Stimulated activated CD8-positive, alpha-beta memory T cell treated with anti-CD3 and anti-CD28 coated beads, Interleukin-12 subunit alpha, Interleukin-12 subunit beta, amount 100 ng/mL, for 4 hours (primary cell): ENCODE data around the gene ACTG2.
"Not testable (repeated sequence)": the region's sequence is repeated elsewhere in the genome, so short reads cannot be mapped to it uniquely, and the experiment has no call there.

Experiments
- DNase-seq: peaks from one replicate; pipeline ENCODE4 v3.0.0-alpha.2; 2020; ENCODE audit warnings: low read depth

The ACTG2 gene

GRCh38 chr2:73937103-73937885 is 44.5 kb downstream of the ACTG2 start:
- no peak for DNase-seq

- DNase-seq: no peak
Measured at GRCh38 chr2:73937899-73938298, 45.1 kb downstream of the ACTG2 start.

GRCh38 chr2:73938718-73939352 is 46.0 kb downstream of the ACTG2 start:
- DNase-seq: no peak

- DNase-seq: no peak
Measured at GRCh38 chr2:73939419-73939818, 46.6 kb downstream of the ACTG2 start.

- DNase-seq: not testable (repeated sequence)
Measured at GRCh38 chr2:73940066-73940465, 47.3 kb downstream of the ACTG2 start.

- DNase-seq: no peak
Measured at GRCh38 chr2:73942664-73943063, 49.9 kb downstream of the ACTG2 start.

- no peak for DNase-seq
Measured at GRCh38 chr2:73944714-73945113, 51.9 kb downstream of the ACTG2 start.

GRCh38 chr2:73946215-73946614 is 53.4 kb downstream of the ACTG2 start:
- no peak for DNase-seq

GRCh38 chr2:73946666-73947065 is 53.9 kb downstream of the ACTG2 start:
- DNase-seq: no peak

GRCh38 chr2:73947412-73948018 is 54.7 kb downstream of the ACTG2 start:
- DNase-seq: no peak

- no peak for DNase-seq
Measured at GRCh38 chr2:73949802-73950201, 57.0 kb downstream of the ACTG2 start.

- DNase-seq: no peak
Measured at GRCh38 chr2:73952499-73953446, 60.0 kb downstream of the ACTG2 start.

GRCh38 chr2:73956218-73956865 is 63.5 kb downstream of the ACTG2 start:
- DNase-seq: no peak

- DNase-seq: no peak
Measured at GRCh38 chr2:73961274-73961673, 68.5 kb downstream of the ACTG2 start.

GRCh38 chr2:73961823-73962615 is 69.2 kb downstream of the ACTG2 start:
- no peak for DNase-seq

- no peak for DNase-seq
Measured at GRCh38 chr2:73962798-73963197, 70.0 kb downstream of the ACTG2 start.

- DNase-seq: no peak
Measured at GRCh38 chr2:73963385-73964120, 70.7 kb downstream of the ACTG2 start.

- DNase-seq: no peak
Measured at GRCh38 chr2:73964223-73964622, 71.4 kb downstream of the ACTG2 start.

GRCh38 chr2:73965053-73965452 is 72.2 kb downstream of the ACTG2 start:
- DNase-seq: no peak

GRCh38 chr2:73968357-73968937 is 75.6 kb downstream of the ACTG2 start:
- DNase-seq: no peak
